GM18861 (cell line): ENCODE data around the gene METTL26.

ENCODE experiments used
- ATAC-seq: cut with Tn5 transposase; IDR thresholded peaks from one replicate; pipeline ENCODE4 v1.9.1; 2021; ENCODE audit not compliant: unreplicated experiment

The METTL26 gene

DNA sequence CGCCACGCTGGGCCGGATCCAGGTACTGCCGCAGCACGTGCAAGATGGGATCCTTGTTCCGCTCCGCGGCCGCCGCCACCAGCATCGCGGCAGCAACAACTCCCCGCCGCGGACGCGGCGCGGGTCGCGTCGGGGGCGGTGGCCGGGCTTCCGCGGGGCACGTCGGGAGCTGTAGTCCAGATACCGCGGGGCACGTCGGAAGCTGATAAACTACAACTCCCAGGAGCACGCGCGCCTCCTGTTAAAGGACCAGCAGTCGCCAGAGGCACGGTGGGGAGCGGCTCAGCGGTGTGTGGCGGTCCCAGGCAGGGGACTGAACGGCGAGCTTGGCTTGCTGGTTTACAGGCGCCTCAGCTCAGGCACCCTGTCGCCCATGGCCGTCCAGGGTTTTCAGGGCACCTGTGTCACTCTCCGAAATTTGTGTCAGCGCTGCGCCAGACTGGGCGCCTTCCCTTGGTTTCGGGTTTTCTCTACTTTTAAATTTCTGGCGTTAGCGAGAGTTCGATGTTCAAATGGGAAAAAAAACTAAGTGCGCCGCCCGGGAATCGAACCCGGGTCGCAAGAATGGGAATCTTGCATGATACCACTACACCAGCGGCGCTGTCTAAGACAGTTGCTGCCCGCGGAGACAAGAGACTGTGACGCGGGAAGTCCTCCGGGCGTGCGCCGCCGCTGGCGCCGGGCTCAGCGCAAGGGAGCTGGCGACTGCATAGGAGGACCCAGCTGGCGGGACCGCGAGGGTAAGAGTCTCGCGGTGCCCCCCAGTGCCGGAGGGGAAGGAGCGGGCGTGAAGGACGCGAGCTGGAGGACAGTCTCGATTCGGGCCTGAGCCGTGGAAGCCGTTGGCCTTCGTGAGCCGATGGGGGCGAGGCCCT lies at the start of gene METTL26:
Gene METTL26, minus strand, starts transcription at position 100 of the 875 bp plus-strand sequence. Its CDS starts 15 bp downstream, at position 85.
- peak; percentile 60 for ATAC-seq

DNA sequence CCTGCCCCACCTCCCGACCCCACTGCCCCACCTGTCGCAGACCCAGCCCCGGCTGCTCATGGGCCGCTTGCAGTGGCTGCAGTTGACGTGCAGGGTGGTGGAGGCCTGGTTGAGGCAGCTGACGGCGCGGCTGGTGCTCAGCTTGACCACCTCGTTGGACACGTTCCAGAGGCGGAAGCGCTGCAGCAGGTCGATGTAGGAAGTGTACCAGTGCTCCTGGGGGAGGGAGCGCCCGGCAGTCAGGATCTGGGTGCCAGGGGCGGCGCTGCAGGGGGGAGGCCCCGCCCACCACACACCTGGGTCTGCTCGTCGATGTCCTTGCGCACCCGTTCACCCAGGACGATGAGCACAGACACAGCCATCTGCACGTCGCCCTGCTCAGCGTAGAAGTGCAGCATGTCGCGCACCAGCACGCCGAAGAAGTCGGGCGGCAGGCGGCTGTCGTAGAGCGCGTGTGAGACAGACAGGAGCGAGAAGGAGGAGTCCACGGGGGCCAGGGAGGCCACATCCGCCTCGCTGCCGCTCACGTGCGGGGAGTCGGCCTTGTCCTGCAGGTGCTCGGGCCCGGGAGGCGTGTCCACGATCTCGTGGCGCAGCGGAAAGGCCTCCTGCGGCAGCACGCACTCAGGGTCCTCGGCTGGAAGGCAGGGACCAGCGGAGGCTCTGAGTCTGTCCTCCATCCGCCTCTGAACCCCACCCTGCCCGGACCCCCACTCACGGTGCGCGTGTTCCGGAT lies 49.0 kb upstream of the METTL26 start:
- ATAC-seq = no peak

DNA sequence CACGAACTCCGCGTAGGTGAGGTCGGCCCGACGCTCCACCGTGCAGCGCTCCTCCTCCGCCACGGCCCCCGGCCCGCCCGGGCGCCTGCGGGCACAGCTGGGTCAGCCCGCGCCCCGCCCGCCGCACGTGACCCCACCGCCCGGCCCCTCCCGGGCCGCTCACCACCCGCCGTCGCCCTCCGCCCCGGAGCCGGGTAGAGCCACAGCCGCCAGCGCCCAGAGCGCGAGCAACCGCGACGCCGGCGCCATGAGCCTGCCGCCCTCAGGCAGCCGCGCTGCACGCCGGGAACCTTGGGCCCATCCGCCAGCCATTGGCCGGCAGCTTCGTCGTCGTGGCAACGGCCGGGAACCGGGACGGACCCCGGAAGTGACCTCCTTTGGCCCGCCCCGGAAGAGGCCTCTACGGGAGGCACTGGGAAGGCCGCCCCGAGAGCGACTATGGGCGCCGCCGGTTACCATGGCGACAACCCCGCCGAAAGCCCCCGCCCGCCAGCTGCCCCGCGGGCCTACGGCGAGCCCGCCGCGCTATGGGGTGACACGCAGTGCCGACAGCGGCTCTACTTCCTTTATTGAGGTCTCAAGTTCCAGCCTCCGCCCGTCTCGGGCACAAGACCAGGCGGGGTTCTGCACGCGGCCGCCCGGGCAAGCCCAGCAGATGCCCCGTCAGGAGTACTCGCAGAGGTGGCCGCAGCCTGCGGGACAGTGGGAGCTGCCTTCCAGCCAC lies 48.1 kb upstream of the METTL26 start, which contains the start of gene JMJD8:
Gene JMJD8, minus strand, starts transcription at position 264 of the 724 bp plus-strand sequence. Its CDS starts 15 bp downstream, at position 249.
- ATAC-seq = peak; percentile 53

DNA sequence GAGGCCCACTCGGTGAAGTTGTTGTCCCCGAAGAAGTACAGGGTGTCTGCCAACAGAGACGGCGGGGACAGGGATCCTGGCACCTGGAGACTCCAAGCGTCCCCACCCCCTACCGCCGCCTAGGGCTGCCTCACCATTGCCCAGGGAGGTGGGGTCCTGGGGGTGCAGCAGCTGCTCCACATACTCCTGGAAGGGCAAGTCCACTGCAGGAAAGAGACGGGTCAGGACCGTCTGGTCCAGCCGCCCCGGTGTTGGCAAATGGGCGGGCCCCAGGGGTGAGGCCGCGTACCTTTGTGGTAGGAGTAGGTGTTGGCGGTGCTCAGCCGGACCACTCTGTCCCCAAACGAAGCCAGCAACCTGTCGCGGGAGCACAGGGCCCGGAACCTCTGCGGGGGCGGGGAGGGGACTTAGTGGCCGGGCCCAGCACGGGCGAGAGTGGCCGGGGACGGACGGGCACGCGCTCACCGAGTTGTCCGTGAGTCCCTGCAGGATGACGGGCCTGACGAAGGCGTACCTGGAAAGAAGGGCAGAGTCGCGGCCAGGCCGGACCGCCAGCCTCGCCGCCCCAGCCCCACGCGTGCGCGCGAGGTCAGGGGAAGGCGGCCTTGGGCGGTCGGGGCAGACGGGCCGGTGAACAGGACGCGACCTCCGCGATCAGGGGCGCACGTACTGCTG lies 47.4 kb upstream of the METTL26 start:
- ATAC-seq = no peak

DNA sequence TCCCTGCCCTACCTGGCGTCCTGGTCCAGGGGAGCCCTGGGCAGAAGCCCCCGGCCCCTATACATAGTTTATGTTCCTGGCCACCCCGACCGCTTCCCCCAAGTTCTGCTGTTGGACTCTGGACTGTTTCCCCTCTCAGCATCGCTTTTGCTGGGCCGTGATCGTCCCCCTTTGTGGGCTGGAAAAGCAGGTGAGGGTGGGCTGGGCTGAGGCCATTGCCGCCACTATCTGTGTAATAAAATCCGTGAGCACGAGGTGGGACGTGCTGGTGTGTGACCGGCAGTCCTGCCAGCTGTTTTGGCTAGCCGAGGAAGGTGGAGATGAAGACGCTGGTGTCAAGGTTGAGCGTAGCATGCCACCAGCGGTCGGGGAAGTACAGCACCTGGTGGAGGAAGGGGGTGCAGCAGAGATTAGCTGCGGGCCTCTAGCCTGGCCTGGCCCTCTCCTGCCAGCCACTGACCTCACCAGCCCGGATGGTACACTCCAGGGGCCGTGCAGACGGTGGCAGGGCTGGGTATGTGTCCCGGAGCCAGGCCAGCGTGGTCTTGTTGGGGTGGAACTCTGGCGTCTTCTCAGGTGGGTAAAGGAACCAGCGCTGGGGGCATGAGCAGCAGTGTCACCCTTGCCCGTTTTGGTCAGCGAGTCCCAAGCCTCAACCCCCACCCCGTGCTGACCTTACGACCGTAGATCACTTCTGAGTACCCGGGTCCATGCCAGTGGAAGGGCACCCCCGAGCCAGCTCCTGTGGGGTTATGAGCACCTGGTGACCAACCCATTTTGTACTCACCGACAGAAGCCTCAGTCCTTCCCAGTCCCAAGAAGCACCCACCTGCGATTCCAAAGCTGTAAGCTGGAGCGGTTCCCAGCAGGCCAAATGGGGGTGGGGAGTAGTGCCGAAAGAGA lies 46.6 kb upstream of the METTL26 start:
- no peak for ATAC-seq

DNA sequence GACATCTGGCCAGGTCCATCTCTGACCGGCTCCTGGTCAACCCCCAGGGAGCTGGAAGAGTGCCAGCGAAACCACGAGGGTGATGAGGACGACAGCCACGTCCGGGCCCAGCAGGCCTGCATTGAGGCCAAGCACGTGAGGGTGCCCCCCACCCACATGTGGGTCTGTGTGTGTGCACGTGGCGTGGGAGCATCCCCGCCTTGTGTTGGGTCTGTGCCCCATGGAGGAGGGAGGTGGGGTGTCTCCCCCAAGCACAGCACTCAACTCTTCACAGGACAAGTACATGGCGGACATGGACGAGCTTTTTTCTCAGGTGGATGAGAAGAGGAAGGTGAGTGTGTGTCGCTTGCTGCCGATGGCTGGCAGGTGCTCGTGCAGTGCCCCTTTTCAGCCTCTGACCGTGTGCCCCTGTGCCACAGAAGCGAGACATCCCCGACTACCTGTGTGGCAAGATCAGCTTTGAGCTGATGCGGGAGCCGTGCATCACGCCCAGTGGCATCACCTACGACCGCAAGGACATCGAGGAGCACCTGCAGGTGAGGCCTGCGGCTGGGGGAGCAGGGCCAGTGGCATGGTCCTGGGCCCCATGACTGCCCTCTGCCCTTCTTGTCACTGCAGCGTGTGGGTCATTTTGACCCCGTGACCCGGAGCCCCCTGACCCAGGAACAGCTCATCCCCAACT lies 45.8 kb upstream of the METTL26 start:
- no peak for ATAC-seq

DNA sequence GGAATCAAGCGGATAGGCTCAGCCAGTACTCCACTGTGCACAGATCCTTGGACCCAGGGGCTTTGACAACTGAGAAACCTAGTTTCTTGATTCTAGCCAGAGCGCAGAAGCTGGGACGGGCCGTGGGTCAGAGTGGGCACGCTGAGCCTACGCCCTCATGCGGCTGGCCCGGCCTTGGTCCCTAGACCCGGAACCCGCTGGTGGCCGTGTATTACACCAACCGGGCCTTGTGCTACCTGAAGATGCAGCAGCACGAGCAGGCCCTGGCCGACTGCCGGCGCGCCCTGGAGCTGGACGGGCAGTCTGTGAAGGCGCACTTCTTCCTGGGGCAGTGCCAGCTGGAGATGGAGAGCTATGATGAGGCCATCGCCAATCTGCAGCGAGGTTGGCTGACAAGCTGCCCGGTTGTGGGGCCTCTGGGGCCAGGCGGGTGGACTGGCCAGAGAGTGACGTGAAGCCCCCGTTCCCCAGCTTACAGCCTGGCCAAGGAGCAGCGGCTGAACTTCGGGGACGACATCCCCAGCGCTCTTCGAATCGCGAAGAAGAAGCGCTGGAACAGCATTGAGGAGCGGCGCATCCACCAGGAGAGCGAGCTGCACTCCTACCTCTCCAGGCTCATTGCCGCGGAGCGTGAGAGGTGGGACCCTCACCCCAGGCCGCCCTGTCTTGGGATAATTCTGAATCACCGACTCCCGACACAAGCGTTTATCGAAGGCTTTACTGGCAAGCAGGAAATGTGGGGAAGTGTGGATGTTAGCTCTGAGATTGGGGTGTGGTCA lies 45.1 kb upstream of the METTL26 start:
- no peak for ATAC-seq

DNA sequence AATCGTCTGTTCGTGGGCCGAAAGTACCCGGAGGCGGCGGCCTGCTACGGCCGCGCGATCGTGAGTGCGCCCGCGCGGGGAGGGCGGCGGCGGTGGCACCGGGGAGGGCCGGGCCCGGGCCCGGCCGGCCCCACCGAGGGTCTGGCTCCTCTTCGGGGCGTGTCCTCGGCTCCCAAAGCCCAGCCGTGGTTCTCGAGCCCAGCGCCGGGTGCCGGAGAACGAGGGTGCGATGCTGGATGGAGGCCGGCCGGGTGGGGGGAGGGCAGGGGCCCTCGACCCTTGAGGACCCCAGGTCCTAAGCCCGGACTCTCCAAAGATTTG lies 44.5 kb upstream of the METTL26 start:
- ATAC-seq = no peak

DNA sequence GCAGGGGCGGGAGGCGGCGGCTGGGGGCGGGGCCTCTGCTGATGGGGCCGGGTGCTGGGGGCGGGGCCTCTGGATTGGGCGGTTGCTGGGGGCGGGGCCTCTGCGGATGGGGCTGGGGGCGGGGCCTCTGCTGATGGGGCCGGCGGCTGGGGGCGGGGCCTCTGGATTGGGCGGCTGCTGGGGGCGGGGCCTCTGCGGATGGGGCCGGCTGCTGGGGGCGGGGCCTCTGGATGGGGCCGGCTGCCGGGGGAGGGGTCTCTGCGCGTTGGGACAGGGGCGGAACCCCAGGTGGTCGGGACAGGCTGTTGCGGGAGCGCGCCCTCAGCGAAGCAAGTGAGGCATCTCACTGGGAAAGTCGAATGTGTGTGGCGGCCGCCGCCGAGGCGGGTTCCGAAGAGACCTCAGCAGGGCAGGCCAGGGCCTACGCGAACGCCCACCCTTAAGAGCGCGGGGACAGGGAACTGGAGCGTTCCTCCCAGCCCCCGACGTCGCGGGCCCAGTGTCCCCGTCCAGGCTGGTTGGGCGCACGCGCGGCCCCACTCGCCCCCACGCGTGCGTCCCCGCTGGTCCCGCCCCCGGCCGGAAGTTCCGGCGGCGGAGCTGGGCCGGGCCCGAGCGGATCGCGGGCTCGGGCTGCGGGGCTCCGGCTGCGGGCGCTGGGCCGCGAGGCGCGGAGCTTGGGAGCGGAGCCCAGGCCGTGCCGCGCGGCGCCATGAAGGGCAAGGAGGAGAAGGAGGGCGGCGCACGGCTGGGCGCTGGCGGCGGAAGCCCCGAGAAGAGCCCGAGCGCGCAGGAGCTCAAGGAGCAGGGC lies 43.9 kb upstream of the METTL26 start, which contains the start of gene STUB1:
Gene STUB1, plus strand, starts transcription at position 597 of the 811 bp plus-strand sequence. Its CDS starts 116 bp downstream, at position 713.
- no peak for ATAC-seq

DNA sequence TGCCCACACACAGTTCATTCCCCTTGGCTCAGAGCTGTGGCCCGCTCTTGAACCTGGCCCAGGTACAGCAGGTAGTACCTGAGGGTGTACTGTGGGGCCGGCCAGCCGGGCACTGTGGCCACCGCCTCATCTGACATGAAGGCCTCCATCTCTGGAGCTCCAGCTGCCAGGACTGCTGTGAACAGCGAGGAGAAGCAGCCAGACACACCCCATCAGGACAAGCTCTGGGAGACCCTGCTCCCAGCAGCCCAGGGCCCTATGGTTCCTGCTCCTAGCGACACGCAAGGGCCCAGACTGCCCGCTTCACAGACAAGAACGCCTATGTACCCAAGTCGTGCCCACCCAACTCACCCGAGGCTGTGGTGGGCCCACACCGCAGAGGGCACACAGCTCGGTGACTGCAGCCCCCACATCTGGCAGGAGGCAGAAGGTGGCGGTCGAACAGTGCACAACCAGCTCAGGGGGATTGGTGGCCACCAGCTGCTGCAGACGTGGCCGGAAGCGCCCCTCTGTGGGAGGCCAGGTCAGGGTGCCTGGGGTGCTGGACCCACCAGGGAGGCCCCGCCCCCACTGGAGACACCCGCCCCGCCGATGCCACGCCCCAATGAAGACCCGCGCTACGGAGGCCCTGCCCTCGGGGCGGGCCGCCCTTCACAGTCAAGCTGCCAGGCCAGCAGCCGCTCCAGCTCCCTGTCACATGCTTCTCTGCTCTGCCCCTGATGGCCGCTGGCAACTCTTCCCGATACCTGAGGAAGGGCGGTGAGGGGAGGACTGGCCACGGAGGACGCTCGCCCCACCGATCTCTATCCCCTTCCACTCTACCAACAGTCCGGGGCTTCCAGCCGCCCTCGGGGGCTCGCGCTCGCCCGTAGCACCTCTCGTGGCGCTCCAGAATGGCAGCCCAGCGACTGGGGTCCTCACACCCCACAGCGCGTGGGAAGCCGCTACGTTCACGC lies 43.0 kb upstream of the METTL26 start:
- ATAC-seq = no peak

DNA sequence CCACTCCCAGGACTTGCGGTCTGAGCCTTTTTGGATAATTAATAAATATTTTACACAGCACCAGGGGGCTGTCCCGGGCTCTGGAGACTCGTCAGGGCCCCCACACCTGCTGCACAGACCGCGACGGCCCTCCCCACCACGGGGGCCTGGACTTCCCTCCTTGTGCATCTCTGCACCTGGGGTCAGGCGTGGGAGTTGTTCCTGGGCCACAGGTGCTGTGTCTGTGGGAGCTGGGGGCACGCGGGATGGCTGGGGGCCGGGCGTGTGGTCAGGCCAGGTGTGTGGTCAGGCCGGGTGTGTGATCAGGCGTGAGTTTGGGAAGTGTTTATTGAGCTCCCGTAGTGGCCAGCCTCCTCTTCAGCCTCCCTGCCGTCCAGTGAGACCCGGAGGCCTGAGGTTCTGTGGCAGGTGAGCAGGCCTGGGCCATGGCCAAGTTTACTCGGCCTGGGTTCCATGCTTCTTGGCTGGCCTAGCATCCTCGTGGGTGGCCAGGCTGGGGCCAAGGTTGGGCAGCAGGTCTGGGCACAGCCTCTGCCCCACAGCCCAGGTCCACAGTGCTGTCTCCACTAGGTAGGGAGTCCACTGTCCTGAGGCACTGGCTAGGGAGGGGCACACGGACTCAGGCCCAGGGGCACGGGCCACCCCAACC lies 42.2 kb upstream of the METTL26 start:
- no peak for ATAC-seq

DNA sequence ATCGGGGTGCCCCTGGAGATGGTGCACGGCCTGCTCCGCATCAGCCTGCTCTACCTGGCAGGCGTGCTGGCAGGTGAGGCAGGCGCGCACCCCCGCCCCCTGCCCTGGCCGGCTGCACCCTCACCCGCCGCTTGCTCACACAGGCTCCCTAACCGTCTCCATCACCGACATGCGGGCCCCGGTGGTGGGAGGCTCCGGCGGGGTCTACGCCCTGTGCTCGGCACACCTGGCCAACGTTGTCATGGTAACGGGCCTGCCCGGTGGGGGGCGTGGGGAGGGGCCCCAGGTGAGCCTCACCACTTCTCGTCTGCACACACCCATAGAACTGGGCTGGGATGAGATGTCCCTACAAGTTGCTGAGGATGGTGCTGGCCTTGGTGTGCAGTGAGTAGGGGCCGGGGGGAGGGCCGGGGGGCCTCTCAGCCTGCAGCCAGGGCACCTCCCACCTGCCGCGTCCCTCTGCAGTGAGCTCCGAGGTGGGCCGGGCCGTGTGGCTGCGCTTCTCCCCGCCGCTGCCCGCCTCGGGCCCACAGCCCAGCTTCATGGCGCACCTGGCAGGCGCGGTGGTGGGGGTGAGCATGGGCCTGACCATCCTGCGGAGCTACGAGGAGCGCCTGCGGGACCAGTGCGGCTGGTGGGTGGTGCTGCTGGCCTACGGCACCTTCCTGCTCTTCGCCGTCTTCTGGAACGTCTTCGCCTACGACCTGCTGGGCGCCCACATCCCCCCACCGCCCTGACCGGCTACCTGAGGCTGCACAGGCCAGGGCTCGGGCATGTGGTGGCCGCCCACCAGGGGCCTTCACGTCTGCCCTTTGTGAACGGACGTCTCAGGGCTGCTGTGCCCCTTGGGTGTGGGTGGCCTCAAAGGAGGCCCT lies 41.4 kb upstream of the METTL26 start:
- no peak for ATAC-seq

DNA sequence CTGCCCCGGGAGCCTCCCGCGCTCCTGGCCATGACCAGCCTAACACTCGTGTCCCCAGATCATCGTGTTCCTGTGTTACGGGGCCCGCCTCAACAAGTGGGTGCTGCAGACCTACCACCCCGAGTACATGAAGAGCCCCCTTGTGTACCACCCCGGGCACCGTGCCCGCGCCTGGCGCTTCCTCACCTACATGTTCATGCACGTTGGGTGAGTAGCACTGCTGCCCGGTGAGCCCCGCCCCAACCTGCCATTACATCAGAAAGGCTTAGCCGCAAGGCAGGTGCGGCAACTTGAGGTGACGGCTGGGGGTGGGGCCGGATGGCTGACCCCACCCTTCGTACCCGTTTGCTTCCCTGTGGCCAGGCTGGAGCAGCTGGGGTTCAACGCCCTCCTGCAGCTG lies 40.8 kb upstream of the METTL26 start:
- no peak for ATAC-seq

DNA sequence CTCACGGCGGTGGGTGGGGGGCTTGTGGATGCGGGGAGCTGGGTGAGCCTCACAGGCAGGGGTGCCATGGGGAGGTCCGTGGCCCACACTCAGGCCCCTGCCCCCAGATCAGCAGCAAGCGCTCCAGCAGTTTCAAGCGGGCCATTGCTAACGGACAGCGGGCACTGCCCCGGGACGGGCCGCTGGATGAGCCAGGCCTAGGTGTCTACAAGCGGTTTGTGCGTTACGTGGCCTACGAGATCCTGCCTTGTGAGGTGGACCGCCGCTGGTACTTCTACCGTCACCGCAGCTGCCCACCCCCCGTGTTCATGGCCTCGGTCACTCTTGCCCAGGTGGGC lies 40.4 kb upstream of the METTL26 start:
- no peak for ATAC-seq

DNA sequence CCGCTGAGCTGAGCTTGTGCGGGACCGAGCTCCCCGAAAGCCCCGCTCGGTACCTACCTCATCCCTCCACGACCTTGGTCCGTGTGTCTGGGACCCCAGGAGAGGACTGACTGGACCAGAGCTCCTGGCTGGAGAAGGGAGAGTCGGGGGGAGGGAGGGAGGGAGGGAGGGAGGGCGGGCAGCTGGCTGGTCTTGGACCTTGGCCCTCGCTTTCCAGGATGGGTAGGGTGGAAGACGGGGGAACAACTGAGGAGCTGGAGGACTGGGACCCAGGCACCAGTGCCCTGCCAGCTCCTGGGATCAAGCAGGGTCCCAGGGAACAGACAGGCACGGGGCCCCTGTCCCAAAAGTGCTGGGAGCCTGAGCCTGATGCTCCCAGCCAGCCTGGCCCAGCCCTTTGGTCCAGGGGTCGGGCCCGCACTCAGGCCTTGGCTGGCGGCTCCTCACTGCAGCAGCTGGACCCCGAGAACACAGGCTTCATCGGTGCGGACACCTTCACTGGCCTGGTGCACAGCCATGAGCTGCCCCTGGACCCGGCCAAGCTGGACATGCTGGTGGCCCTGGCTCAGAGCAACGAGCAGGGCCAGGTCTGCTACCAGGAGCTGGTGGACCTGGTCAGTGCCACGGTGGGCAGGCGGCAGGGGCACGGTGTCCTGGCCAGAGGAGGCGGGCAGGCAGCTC lies 39.9 kb upstream of the METTL26 start:
- no peak for ATAC-seq
